ENCODE results near the gene NEAT1. TPM values are rescaled to one million over a fixed set of nuclear protein-coding genes. Genes with fewer than 3 reads are reported as not detected.

The NEAT1 gene
- polyA plus RNA-seq, 1 donor, result 1,329 TPM

- peak in 1 of 2 donors; percentile 5 for DNase-seq
- Histone ChIP-seq H3K27ac (ENCODE audit: low read length) (no peak overlapping the region), H3K27me3 (ENCODE audit: control insufficient read depth, insufficient read depth, low read length) (no peaks in the 10 kb centered on the region), H3K36me3 (ENCODE audit: control insufficient read depth, insufficient read depth, low read length) (peaks cover 35% of the 10 kb centered on the region), H3K4me3 (ENCODE audit: low read length) (no peak overlapping the region), H3K4me1 (ENCODE audit: control insufficient read depth, insufficient read depth, low read length) (no peaks in the 10 kb centered on the region), H3K9me3 (ENCODE audit: control insufficient read depth, low read depth, low read length) (no peaks in the 10 kb centered on the region)
- WGBS (ENCODE audit: insufficient coverage, low lambda C conversion rate), result no CpG with 5 or more reads among the region's 5 CpGs
Observed at GRCh38 chr11:65436412-65437032, 13.9 kb downstream of the NEAT1 start.

GRCh38 chr11:65437436-65438227 is 15.0 kb downstream of the NEAT1 start:
- peak in 1 of 2 donors; percentile 1 for DNase-seq
- peaks cover 41% of the 10 kb centered on the region for H3K36me3 ChIP-seq (ENCODE audit: control insufficient read depth, insufficient read depth, low read length)
- peaks cover 9% of the 10 kb centered on the region for H3K4me1 ChIP-seq (ENCODE audit: control insufficient read depth, insufficient read depth, low read length)
- no peaks in the 10 kb centered on the region for H3K9me3 ChIP-seq (ENCODE audit: control insufficient read depth, low read depth, low read length)
- H3K27me3 ChIP-seq (ENCODE audit: control insufficient read depth, insufficient read depth, low read length), result no peaks in the 10 kb centered on the region
- H3K4me3 ChIP-seq (ENCODE audit: low read length), result no peak overlapping the region
- H3K27ac ChIP-seq (ENCODE audit: low read length), result no peak overlapping the region
- 100% methylated on average over 1 of the region's 14 CpGs for WGBS (ENCODE audit: insufficient coverage, low lambda C conversion rate)

GRCh38 chr11:65438257-65439151 is 15.9 kb downstream of the NEAT1 start:
- 100% methylated on average over 3 of the region's 9 CpGs for WGBS (ENCODE audit: insufficient coverage, low lambda C conversion rate)
- no peaks in the 10 kb centered on the region for H3K27me3 ChIP-seq (ENCODE audit: control insufficient read depth, insufficient read depth, low read length)
- H3K27ac ChIP-seq (ENCODE audit: low read length), result no peak overlapping the region
- DNase-seq, result peak in 1 of 2 donors; percentile 1
- H3K4me1 ChIP-seq (ENCODE audit: control insufficient read depth, insufficient read depth, low read length), result peaks cover 9% of the 10 kb centered on the region
- H3K4me3 ChIP-seq (ENCODE audit: low read length), result no peak overlapping the region
- H3K9me3 ChIP-seq (ENCODE audit: control insufficient read depth, low read depth, low read length), result no peaks in the 10 kb centered on the region
- H3K36me3 ChIP-seq (ENCODE audit: control insufficient read depth, insufficient read depth, low read length), result peaks cover 42% of the 10 kb centered on the region

GRCh38 chr11:65439331-65440181 is 17.0 kb downstream of the NEAT1 start:
- Histone ChIP-seq H3K27me3 (ENCODE audit: control insufficient read depth, insufficient read depth, low read length) (no peaks in the 10 kb centered on the region), H3K4me3 (ENCODE audit: low read length) (no peak overlapping the region), H3K27ac (ENCODE audit: low read length) (no peak overlapping the region), H3K36me3 (ENCODE audit: control insufficient read depth, insufficient read depth, low read length) (peaks cover 47% of the 10 kb centered on the region), H3K9me3 (ENCODE audit: control insufficient read depth, low read depth, low read length) (no peaks in the 10 kb centered on the region), H3K4me1 (ENCODE audit: control insufficient read depth, insufficient read depth, low read length) (peaks cover 9% of the 10 kb centered on the region)
- peak in 1 of 2 donors; percentile 1 for DNase-seq
- WGBS (ENCODE audit: insufficient coverage, low lambda C conversion rate), result 93% methylated on average over 2 of the region's 7 CpGs

GRCh38 chr11:65440831-65441499 is 18.4 kb downstream of the NEAT1 start:
- WGBS (ENCODE audit: insufficient coverage, low lambda C conversion rate), result no CpG with 5 or more reads among the region's 8 CpGs
- no peak overlapping the region for H3K27ac ChIP-seq (ENCODE audit: low read length)
- H3K4me1 ChIP-seq (ENCODE audit: control insufficient read depth, insufficient read depth, low read length), result peaks cover 9% of the 10 kb centered on the region
- no peaks in the 10 kb centered on the region for H3K9me3 ChIP-seq (ENCODE audit: control insufficient read depth, low read depth, low read length)
- no peak overlapping the region for H3K4me3 ChIP-seq (ENCODE audit: low read length)
- peak in 1 of 2 donors; percentile 1 for DNase-seq
- H3K36me3 ChIP-seq (ENCODE audit: control insufficient read depth, insufficient read depth, low read length), result peaks cover 49% of the 10 kb centered on the region
- H3K27me3 ChIP-seq (ENCODE audit: control insufficient read depth, insufficient read depth, low read length), result no peaks in the 10 kb centered on the region

- H3K36me3 ChIP-seq (ENCODE audit: control insufficient read depth, insufficient read depth, low read length), result peaks cover 37% of the 10 kb centered on the region
- no peak overlapping the region for H3K27ac ChIP-seq (ENCODE audit: low read length)
- H3K27me3 ChIP-seq (ENCODE audit: control insufficient read depth, insufficient read depth, low read length), result no peaks in the 10 kb centered on the region
- H3K4me3 ChIP-seq (ENCODE audit: low read length), result no peak overlapping the region
- WGBS (ENCODE audit: insufficient coverage, low lambda C conversion rate), result 71% methylated on average over 2 of the region's 9 CpGs
- H3K4me1 ChIP-seq (ENCODE audit: control insufficient read depth, insufficient read depth, low read length), result peaks cover 9% of the 10 kb centered on the region
- peak in 1 of 2 donors; percentile 1 for DNase-seq
- H3K9me3 ChIP-seq (ENCODE audit: control insufficient read depth, low read depth, low read length), result no peaks in the 10 kb centered on the region
Observed at GRCh38 chr11:65442842-65443331, 20.3 kb downstream of the NEAT1 start.

GRCh38 chr11:65444314-65445051 is 21.9 kb downstream of the NEAT1 start:
- Histone ChIP-seq H3K9me3 (ENCODE audit: control insufficient read depth, low read depth, low read length) (no peaks in the 10 kb centered on the region), H3K4me1 (ENCODE audit: control insufficient read depth, insufficient read depth, low read length) (peaks cover 9% of the 10 kb centered on the region), H3K27me3 (ENCODE audit: control insufficient read depth, insufficient read depth, low read length) (no peaks in the 10 kb centered on the region), H3K27ac (ENCODE audit: low read length) (no peak overlapping the region), H3K4me3 (ENCODE audit: low read length) (no peak overlapping the region), H3K36me3 (ENCODE audit: control insufficient read depth, insufficient read depth, low read length) (peaks cover 31% of the 10 kb centered on the region)
- WGBS (ENCODE audit: insufficient coverage, low lambda C conversion rate), result no CpG with 5 or more reads among the region's 14 CpGs
- peak in 1 of 2 donors; percentile 4 for DNase-seq

- Histone ChIP-seq H3K36me3 (ENCODE audit: control insufficient read depth, insufficient read depth, low read length) (peaks cover 31% of the 10 kb centered on the region), H3K27me3 (ENCODE audit: control insufficient read depth, insufficient read depth, low read length) (no peaks in the 10 kb centered on the region), H3K4me1 (ENCODE audit: control insufficient read depth, insufficient read depth, low read length) (peaks cover 9% of the 10 kb centered on the region), H3K4me3 (ENCODE audit: low read length) (no peak overlapping the region), H3K27ac (ENCODE audit: low read length) (no peak overlapping the region), H3K9me3 (ENCODE audit: control insufficient read depth, low read depth, low read length) (peaks cover under 1% of the 10 kb centered on the region)
- WGBS (ENCODE audit: insufficient coverage, low lambda C conversion rate), result no CpG with 5 or more reads among the region's 15 CpGs
- DNase-seq, result peak in 1 of 2 donors; percentile 1
Observed at GRCh38 chr11:65445101-65445603, 22.6 kb downstream of the NEAT1 start.
